GM23338 (cell line): Measurements from ENCODE around the gene POU6F1. TPM values are rescaled to one million over a fixed set of nuclear protein-coding genes. Genes with fewer than 3 reads are reported as not detected.
A peak's percentile ranks its signal among the peaks of the same experiment; 100 is the strongest.
"Not testable (repeated sequence)": the region's sequence is repeated elsewhere in the genome, so short reads cannot be mapped to it uniquely, and the experiment has no call there.

Experiments
- ATAC-seq: fragments of 200-7000 bp; cut with Tn5 transposase; 3 replicates; pipeline ENCODE4 v1.9.1; 2020
- DNase-seq: peaks from one replicate; pipeline ENCODE4 v3.0.0-alpha.2; 2015; ENCODE audit warnings: low spot score
- H2AFZ ChIP-seq: fragments of 200-600 bp; sonication (generic); 2 replicates; pipeline ENCODE4 v1.8.0; 2016; ENCODE audit warnings: antibody characterized with exemption, mild to moderate bottlenecking, moderate library complexity
- H3F3A ChIP-seq: fragments of 200-600 bp; sonication (generic); replicated peaks from 2 replicates; pipeline ENCODE4 v1.8.0; 2017; ENCODE audit warnings: antibody characterized with exemption, mixed run types, low read depth
- H3K27ac ChIP-seq: fragments of 200-600 bp; sonication (generic); 2 replicates; pipeline ENCODE4 v1.6.1; 2016; ENCODE audit warnings: low read depth
- H3K27me3 ChIP-seq: fragments of 200-600 bp; sonication (generic); 2 replicates; pipeline ENCODE4 v1.8.0; 2016; ENCODE audit warnings: mild to moderate bottlenecking, mixed run types, moderate library complexity; ENCODE audit not compliant: insufficient read depth
- H3K36me3 ChIP-seq: fragments of 200-600 bp; sonication (generic); 2 replicates; pipeline ENCODE4 v1.8.0; 2016; ENCODE audit warnings: mild to moderate bottlenecking; ENCODE audit not compliant: insufficient read depth
- H3K4me1 ChIP-seq: fragments of 200-600 bp; sonication (generic); 2 replicates; pipeline ENCODE4 v1.8.0; 2016; ENCODE audit warnings: mild to moderate bottlenecking, moderate library complexity; ENCODE audit not compliant: insufficient read depth
- H3K4me2 ChIP-seq: fragments of 200-600 bp; sonication (generic); 2 replicates; pipeline ENCODE4 v1.7.1; 2017; ENCODE audit warnings: mixed run types
- H3K4me3 ChIP-seq: fragments of 200-600 bp; sonication (generic); 2 replicates; pipeline ENCODE4 v1.6.1; 2016; ENCODE audit warnings: mixed run types
- H3K79me2 ChIP-seq: fragments of 200-600 bp; sonication (generic); replicated peaks from 2 replicates; pipeline ENCODE4 v1.8.0; 2017; ENCODE audit warnings: mild to moderate bottlenecking; ENCODE audit not compliant: insufficient read depth
- H3K9me2 ChIP-seq: fragments of 200-600 bp; sonication (generic); 2 replicates; pipeline ENCODE4 v1.8.0; 2017; ENCODE audit not compliant: insufficient read depth
- H4K20me1 ChIP-seq: fragments of 200-600 bp; sonication (generic); replicated peaks from 2 replicates; pipeline ENCODE4 v1.8.0; 2017; ENCODE audit warnings: mild to moderate bottlenecking; ENCODE audit not compliant: insufficient read depth
- H3K27ac Mint-ChIP-seq: 2 replicates; pipeline ENCODE4 v1.8.0; 2020; ENCODE audit warnings: inconsistent platforms, mild to moderate bottlenecking, moderate library complexity, mixed read lengths
- H3K27me3 Mint-ChIP-seq: 3 replicates; pipeline ENCODE4 v1.8.0; 2022; ENCODE audit warnings: low read depth, mild to moderate bottlenecking, moderate library complexity, mixed read lengths, inconsistent platforms; ENCODE audit not compliant: insufficient read depth, poor library complexity
- H3K36me3 Mint-ChIP-seq: 3 replicates; pipeline ENCODE4 v1.8.0; 2021; ENCODE audit warnings: low read depth, mild to moderate bottlenecking, inconsistent platforms, moderate library complexity, mixed read lengths
- H3K4me1 Mint-ChIP-seq: 3 replicates; pipeline ENCODE4 v1.8.0; 2020; ENCODE audit warnings: mild to moderate bottlenecking, inconsistent platforms, mixed read lengths
- H3K4me3 Mint-ChIP-seq: 3 replicates; pipeline ENCODE4 v1.8.0; 2021; ENCODE audit warnings: moderate library complexity, mild to moderate bottlenecking, inconsistent platforms, mixed read lengths
- H3K9me3 Mint-ChIP-seq: 3 replicates; pipeline ENCODE4 v1.8.0; 2020; ENCODE audit warnings: moderate library complexity, mild to moderate bottlenecking, inconsistent platforms, mixed read lengths
- CREB1 ChIP-seq: fragments of 250-450 bp; sonication (Bioruptor Pico); IDR thresholded peaks from 2 replicates; pipeline ENCODE4 v1.5.0; 2020; ENCODE audit warnings: low read depth, mild to moderate bottlenecking, moderate library complexity
- JUNB ChIP-seq: IDR thresholded peaks from one replicate; pipeline ENCODE4 v1.6.1; 2016; ENCODE audit warnings: antibody characterized with exemption; ENCODE audit not compliant: unreplicated experiment
- POLR2AphosphoS5 ChIP-seq: IDR thresholded peaks from 2 replicates; pipeline ENCODE4 v1.6.1; 2016; ENCODE audit warnings: antibody characterized with exemption, low read depth
- ZNF114 ChIP-seq: fragments of 250-450 bp; sonication (Bioruptor Pico); IDR thresholded peaks from 2 replicates; pipeline ENCODE4 v1.5.0; 2020; ENCODE audit warnings: mild to moderate bottlenecking, moderate library complexity
- ZNF331 ChIP-seq: fragments of 250-450 bp; sonication (Bioruptor Pico); IDR thresholded peaks from 2 replicates; pipeline ENCODE4 v1.5.0; 2020; ENCODE audit warnings: low read depth, mild to moderate bottlenecking, moderate library complexity
- polyA plus RNA-seq: library from polyadenylated mRNA; unstranded; fragments of >200 nt; fragmentation: Nextera tagmentation; extraction: Ambion mirVana; gene quantifications from 2 replicates; pipeline ENCODE4 v1.2.1, GENCODE V29; 2016
- total RNA-seq: library from RNA; depleted of rRNA; stranded (reverse); fragments of >200 nt; shearing (Covaris generic); gene quantifications from 2 replicates; pipeline ENCODE4 v1.2.3, GENCODE V29; 2014
- TF ChIP-seq, protein P1 (sequence below), 2 experiments: fragments of 200-600 bp in 1 of 2; sonication (generic) in 1 of 2; conservative IDR thresholded peaks; 2 replicates each; pipeline versions ENCODE4 v1.5.1 to v1.6.1; 2016 to 2017; ENCODE audit warnings: antibody characterized with exemption in 2 of 2, low read depth in 2 of 2, mild to moderate bottlenecking in 2 of 2, moderate library complexity in 1 of 2
- TF ChIP-seq, protein P2 (sequence below): fragments of 250-450 bp; sonication (Bioruptor Pico); IDR thresholded peaks from 2 replicates; pipeline ENCODE4 v1.5.0; 2020; ENCODE audit warnings: mild to moderate bottlenecking, moderate library complexity

POU6F1 gene
- total and polyA plus RNA-seq, 2 experiments from 2014 or later: 3.0 to 4.0 TPM

DNA sequence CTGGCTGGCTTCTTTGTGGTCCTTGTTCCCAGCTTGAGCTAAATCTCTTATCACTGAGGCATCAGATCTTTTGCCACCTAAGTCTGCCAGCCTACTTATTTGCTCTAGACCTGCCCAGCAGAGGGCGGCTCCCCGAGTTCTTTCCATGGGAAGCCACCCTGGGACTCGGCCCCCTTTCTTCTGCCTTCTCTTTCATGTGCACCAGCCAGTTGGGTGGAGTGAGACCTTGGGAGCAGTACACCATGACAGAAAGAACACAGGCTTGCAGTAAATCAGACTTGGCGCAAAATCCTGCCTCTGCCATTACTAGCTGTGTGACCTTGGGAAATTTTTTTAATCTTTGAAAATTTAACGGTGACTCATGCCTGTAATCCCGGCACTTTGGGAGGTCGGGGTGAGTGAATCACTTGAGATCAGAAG is 44.9 kb upstream of the POU6F1 start:
- Mint-ChIP-seq H3K4me1 (peaks cover 11% of the 10 kb centered on the region), H3K36me3 (no peaks in the 10 kb centered on the region; the same call in 2 of the 3 replicates), H3K27ac (no peak overlapping the region), H3K27me3 (no peaks in the 10 kb centered on the region), H3K4me3 (no peak overlapping the region), H3K9me3 (no peaks in the 10 kb centered on the region)
- no peaks in the 10 kb centered on the region for H3K27me3 ChIP-seq
- H3K9me2 ChIP-seq: no peaks in the 10 kb centered on the region
- no peaks in the 10 kb centered on the region for H4K20me1 ChIP-seq
- no peak overlapping the region for H3K27ac ChIP-seq
- no peak overlapping the region for H3K4me3 ChIP-seq
- ATAC-seq (peak; percentile 95), DNase-seq (peak; percentile 84)
- no peaks in the 10 kb centered on the region for H3K4me1 ChIP-seq
- H2AFZ ChIP-seq: no peak overlapping the region
- no peaks in the 10 kb centered on the region for H3F3A ChIP-seq
- no peak overlapping the region for H3K4me2 ChIP-seq
- no peaks in the 10 kb centered on the region for H3K79me2 ChIP-seq
- 0 out of 2 replicates have a peak, but pooled peaks cover 3% of the 10 kb centered on the region for H3K36me3 ChIP-seq
- TF ChIP-seq, protein P1, sequence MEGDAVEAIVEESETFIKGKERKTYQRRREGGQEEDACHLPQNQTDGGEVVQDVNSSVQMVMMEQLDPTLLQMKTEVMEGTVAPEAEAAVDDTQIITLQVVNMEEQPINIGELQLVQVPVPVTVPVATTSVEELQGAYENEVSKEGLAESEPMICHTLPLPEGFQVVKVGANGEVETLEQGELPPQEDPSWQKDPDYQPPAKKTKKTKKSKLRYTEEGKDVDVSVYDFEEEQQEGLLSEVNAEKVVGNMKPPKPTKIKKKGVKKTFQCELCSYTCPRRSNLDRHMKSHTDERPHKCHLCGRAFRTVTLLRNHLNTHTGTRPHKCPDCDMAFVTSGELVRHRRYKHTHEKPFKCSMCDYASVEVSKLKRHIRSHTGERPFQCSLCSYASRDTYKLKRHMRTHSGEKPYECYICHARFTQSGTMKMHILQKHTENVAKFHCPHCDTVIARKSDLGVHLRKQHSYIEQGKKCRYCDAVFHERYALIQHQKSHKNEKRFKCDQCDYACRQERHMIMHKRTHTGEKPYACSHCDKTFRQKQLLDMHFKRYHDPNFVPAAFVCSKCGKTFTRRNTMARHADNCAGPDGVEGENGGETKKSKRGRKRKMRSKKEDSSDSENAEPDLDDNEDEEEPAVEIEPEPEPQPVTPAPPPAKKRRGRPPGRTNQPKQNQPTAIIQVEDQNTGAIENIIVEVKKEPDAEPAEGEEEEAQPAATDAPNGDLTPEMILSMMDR (conservative IDR thresholded peaks at IDR 0.05; ENCODE audit: low read depth in 2 of 2): peak; percentile 63 to 66
- no peak for TF ChIP-seq JUNB

DNA sequence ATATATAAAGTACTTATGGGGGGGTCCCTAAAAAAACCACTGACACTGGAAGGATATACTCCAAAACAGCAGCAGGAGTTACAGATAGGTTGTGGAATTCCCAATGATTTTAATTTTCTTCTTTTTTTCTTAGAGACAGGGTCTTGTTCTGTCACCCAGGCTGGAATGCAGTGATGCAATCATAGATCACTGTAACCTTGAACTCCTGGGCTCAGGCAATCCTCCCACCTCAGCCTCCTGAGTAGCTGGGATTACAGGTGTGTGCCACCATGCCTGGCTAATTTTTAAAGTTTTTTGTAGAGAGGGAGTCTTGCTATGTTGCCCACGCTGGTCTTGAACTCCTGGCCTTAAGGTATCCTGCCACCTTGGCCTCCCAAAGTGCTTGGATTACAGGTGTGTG is 41.7 kb upstream of the POU6F1 start:
- not testable (repeated sequence) for H4K20me1 ChIP-seq, H3K36me3 Mint-ChIP-seq, H3K9me2 ChIP-seq, H3F3A ChIP-seq, H3K27me3 Mint-ChIP-seq, H3K4me1 ChIP-seq, H3K4me3 Mint-ChIP-seq, H2AFZ ChIP-seq, H3K4me1 Mint-ChIP-seq, H3K27ac Mint-ChIP-seq, H3K79me2 ChIP-seq, H3K4me3 ChIP-seq, H3K36me3 ChIP-seq, H3K27ac ChIP-seq, H3K27me3 ChIP-seq, ATAC-seq, DNase-seq, H3K4me2 ChIP-seq, H3K9me3 Mint-ChIP-seq

DNA sequence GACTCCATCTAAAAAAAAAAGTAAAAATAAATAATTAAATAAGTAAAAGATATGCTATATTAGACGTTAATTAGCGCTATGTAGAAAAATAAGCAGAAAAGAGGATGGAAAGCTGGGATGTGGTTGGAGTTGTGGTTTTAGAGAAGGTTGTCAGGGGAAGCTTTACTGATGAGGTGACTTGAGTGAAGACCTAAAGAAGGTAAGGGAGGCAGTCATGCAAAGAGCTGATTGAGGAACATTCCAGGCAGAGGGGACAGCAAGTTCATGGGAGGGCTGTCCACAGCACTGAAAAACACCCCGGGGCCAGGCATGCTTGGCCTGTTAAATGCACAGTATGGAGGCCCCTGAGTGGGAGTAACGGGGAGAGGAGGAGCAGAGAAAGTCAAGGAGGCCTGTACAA is 36.7 kb upstream of the POU6F1 start:
- Histone ChIP-seq H3K36me3 (no peaks in the 10 kb centered on the region), H3K27me3 (no peaks in the 10 kb centered on the region), H3K79me2 (no peaks in the 10 kb centered on the region; the same call in 1 of the 2 replicates), H2AFZ (no peak overlapping the region), H3K27ac (no peak overlapping the region), H3K9me2 (no peaks in the 10 kb centered on the region), H3K4me2 (no peak overlapping the region), H3K4me1 (no peaks in the 10 kb centered on the region), H3K4me3 (no peak overlapping the region), H3F3A (no peaks in the 10 kb centered on the region), H4K20me1 (no peaks in the 10 kb centered on the region)
- Mint-ChIP-seq H3K9me3 (no peaks in the 10 kb centered on the region), H3K27me3 (no peaks in the 10 kb centered on the region), H3K4me3 (no peak overlapping the region), H3K36me3 (no peaks in the 10 kb centered on the region), H3K27ac (no peak overlapping the region), H3K4me1 (peaks cover 9% of the 10 kb centered on the region; the same call in 2 of the 3 replicates)
- ATAC-seq (no peak), DNase-seq (no peak)
- TF ChIP-seq ZNF331 (CRISPR knock-in tag): no peak
- no peak for TF ChIP-seq POLR2AphosphoS5
- TF ChIP-seq ZNF114 (CRISPR knock-in tag): no peak
- TF ChIP-seq, protein P1 (conservative IDR thresholded peaks at IDR 0.05; ENCODE audit: low read depth in 2 of 2): no peak
- TF ChIP-seq, protein P2, sequence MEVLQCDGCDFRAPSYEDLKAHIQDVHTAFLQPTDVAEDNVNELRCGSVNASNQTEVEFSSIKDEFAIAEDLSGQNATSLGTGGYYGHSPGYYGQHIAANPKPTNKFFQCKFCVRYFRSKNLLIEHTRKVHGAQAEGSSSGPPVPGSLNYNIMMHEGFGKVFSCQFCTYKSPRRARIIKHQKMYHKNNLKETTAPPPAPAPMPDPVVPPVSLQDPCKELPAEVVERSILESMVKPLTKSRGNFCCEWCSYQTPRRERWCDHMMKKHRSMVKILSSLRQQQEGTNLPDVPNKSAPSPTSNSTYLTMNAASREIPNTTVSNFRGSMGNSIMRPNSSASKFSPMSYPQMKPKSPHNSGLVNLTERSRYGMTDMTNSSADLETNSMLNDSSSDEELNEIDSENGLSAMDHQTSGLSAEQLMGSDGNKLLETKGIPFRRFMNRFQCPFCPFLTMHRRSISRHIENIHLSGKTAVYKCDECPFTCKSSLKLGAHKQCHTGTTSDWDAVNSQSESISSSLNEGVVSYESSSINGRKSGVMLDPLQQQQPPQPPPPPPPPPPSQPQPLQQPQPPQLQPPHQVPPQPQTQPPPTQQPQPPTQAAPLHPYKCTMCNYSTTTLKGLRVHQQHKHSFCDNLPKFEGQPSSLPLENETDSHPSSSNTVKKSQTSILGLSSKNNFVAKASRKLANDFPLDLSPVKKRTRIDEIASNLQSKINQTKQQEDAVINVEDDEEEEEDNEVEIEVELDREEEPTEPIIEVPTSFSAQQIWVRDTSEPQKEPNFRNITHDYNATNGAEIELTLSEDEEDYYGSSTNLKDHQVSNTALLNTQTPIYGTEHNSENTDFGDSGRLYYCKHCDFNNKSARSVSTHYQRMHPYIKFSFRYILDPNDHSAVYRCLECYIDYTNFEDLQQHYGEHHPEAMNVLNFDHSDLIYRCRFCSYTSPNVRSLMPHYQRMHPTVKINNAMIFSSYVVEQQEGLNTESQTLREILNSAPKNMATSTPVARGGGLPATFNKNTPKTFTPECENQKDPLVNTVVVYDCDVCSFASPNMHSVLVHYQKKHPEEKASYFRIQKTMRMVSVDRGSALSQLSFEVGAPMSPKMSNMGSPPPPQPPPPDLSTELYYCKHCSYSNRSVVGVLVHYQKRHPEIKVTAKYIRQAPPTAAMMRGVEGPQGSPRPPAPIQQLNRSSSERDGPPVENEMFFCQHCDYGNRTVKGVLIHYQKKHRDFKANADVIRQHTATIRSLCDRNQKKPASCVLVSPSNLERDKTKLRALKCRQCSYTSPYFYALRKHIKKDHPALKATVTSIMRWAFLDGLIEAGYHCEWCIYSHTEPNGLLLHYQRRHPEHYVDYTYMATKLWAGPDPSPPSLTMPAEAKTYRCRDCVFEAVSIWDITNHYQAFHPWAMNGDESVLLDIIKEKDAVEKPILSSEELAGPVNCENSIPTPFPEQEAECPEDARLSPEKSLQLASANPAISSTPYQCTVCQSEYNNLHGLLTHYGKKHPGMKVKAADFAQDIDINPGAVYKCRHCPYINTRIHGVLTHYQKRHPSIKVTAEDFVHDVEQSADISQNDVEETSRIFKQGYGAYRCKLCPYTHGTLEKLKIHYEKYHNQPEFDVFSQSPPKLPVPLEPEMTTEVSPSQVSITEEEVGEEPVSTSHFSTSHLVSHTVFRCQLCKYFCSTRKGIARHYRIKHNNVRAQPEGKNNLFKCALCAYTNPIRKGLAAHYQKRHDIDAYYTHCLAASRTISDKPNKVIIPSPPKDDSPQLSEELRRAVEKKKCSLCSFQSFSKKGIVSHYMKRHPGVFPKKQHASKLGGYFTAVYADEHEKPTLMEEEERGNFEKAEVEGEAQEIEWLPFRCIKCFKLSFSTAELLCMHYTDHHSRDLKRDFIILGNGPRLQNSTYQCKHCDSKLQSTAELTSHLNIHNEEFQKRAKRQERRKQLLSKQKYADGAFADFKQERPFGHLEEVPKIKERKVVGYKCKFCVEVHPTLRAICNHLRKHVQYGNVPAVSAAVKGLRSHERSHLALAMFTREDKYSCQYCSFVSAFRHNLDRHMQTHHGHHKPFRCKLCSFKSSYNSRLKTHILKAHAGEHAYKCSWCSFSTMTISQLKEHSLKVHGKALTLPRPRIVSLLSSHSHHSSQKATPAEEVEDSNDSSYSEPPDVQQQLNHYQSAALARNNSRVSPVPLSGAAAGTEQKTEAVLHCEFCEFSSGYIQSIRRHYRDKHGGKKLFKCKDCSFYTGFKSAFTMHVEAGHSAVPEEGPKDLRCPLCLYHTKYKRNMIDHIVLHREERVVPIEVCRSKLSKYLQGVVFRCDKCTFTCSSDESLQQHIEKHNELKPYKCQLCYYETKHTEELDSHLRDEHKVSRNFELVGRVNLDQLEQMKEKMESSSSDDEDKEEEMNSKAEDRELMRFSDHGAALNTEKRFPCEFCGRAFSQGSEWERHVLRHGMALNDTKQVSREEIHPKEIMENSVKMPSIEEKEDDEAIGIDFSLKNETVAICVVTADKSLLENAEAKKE (CRISPR knock-in tag): no peak
- no peak for TF ChIP-seq CREB1
